CD14-positive monocyte (primary cell): ENCODE measurements around the gene TBX15. TPM values are rescaled to one million over a fixed set of nuclear protein-coding genes. Genes with fewer than 3 reads are reported as not detected.
A peak's percentile ranks its signal among the peaks of the same experiment; 100 is the strongest.

Experiments
- DNase-seq, 3 donors: peaks; one replicate each; pipeline ENCODE4 v3.0.0-alpha.2; 2011 to 2022
- H2AFZ ChIP-seq: 2 replicates; pipeline ENCODE4 v1.6.0; 2012; ENCODE audit warnings: mild to moderate bottlenecking, low read depth, low read length, inconsistent platforms; ENCODE audit not compliant: insufficient read depth, poor library complexity, severe bottlenecking
- H3K27ac ChIP-seq, 2 donors: 1 replicate in 1 of 2; 2 replicates in 1 of 2; pipeline ENCODE4 v1.5.1; 2012 to 2013; ENCODE audit warnings: low read length in 2 of 2, control low read depth in 1 of 2, inconsistent platforms in 1 of 2, low read depth in 1 of 2, mild to moderate bottlenecking in 1 of 2
- H3K27me3 ChIP-seq, 2 donors: one replicate each; pipeline versions ENCODE4 v1.6.0 to v1.6.1; 2011 to 2013; ENCODE audit warnings: low read length in 2 of 2; ENCODE audit not compliant: control insufficient read depth in 2 of 2, insufficient read depth in 2 of 2
- H3K36me3 ChIP-seq, 2 donors: replicated peaks in 1 of 2; 1 replicate in 1 of 2; 2 replicates in 1 of 2; pipeline versions ENCODE4 v1.5.1 to v1.6.1; 2012 to 2013; ENCODE audit warnings: low read length in 2 of 2, control low read depth in 1 of 2, inconsistent platforms in 1 of 2, mild to moderate bottlenecking in 1 of 2; ENCODE audit not compliant: insufficient read depth in 2 of 2, control insufficient read depth in 1 of 2
- H3K4me1 ChIP-seq, 2 donors: 1 replicate in 1 of 2; 2 replicates in 1 of 2; pipeline versions ENCODE4 v1.5.1 to v1.6.1; 2012 to 2013; ENCODE audit warnings: low read length in 2 of 2, control low read depth in 1 of 2, inconsistent platforms in 1 of 2, mild to moderate bottlenecking in 1 of 2, moderate library complexity in 1 of 2; ENCODE audit not compliant: insufficient read depth in 2 of 2, control insufficient read depth in 1 of 2
- H3K4me2 ChIP-seq: replicated peaks from 2 replicates; pipeline ENCODE3; 2012; ENCODE audit warnings: low read length, moderate library complexity, mild to moderate bottlenecking; ENCODE audit not compliant: poor library complexity, severe bottlenecking; ENCODE audit errors: extremely low read depth
- H3K4me3 ChIP-seq, 3 experiments: fragments of 200-600 bp in 1 of 3; sonication (generic) in 1 of 3; replicated peaks in 1 of 3; 1 replicate in 2 of 3; 2 replicates in 1 of 3; pipeline ENCODE4 v1.5.1; 2011 to 2013; ENCODE audit warnings: low read length in 3 of 3, mild to moderate bottlenecking in 3 of 3, control low read depth in 2 of 3, low read depth in 2 of 3, inconsistent platforms in 1 of 3, moderate library complexity in 1 of 3
- H3K79me2 ChIP-seq: 2 replicates; pipeline ENCODE4 v1.6.0; 2012; ENCODE audit warnings: mild to moderate bottlenecking, control low read depth, inconsistent platforms, low read length, moderate library complexity; ENCODE audit not compliant: insufficient read depth
- H3K9ac ChIP-seq: 2 replicates; pipeline ENCODE4 v1.6.0; 2017; ENCODE audit warnings: low read length, mild to moderate bottlenecking; ENCODE audit not compliant: insufficient read depth, poor library complexity, severe bottlenecking
- H3K9me3 ChIP-seq, 2 donors: replicated peaks in 1 of 2; 1 replicate in 1 of 2; 2 replicates in 1 of 2; pipeline versions ENCODE4 v1.5.1 to v1.6.1; 2012 to 2013; ENCODE audit warnings: low read length in 2 of 2, control low read depth in 1 of 2; ENCODE audit not compliant: control insufficient read depth in 1 of 2, insufficient read depth in 1 of 2
- H4K20me1 ChIP-seq: 2 replicates; pipeline ENCODE4 v1.6.0; 2012; ENCODE audit warnings: mild to moderate bottlenecking, low read length, control low read depth, moderate library complexity; ENCODE audit not compliant: insufficient read depth
- H3K27ac Mint-ChIP-seq, 7 donors: one replicate each; pipeline ENCODE4 v1.8.0; 2020; ENCODE audit warnings: mild to moderate bottlenecking in 7 of 7, mixed read lengths in 7 of 7, moderate library complexity in 6 of 7, inconsistent platforms in 2 of 7
- H3K27me3 Mint-ChIP-seq, 3 donors: one replicate each; pipeline ENCODE4 v1.8.0; 2021 to 2022; ENCODE audit warnings: low read depth in 3 of 3, mild to moderate bottlenecking in 3 of 3, mixed read lengths in 3 of 3, moderate library complexity in 3 of 3, inconsistent platforms in 1 of 3
- H3K36me3 Mint-ChIP-seq, 2 donors: one replicate each; pipeline ENCODE4 v1.8.0; 2020; ENCODE audit warnings: mixed read lengths in 2 of 2, inconsistent platforms in 1 of 2, mild to moderate bottlenecking in 1 of 2
- H3K4me1 Mint-ChIP-seq: one replicate; pipeline ENCODE4 v1.8.0; 2020; ENCODE audit warnings: mild to moderate bottlenecking, mixed read lengths
- H3K4me3 Mint-ChIP-seq, 2 donors: one replicate each; pipeline ENCODE4 v1.8.0; 2020; ENCODE audit warnings: mild to moderate bottlenecking in 2 of 2, mixed read lengths in 2 of 2, moderate library complexity in 1 of 2
- H3K9me3 Mint-ChIP-seq, 7 donors: one replicate each; pipeline ENCODE4 v1.8.0; 2020 to 2022; ENCODE audit warnings: mixed read lengths in 7 of 7, mild to moderate bottlenecking in 6 of 7, moderate library complexity in 6 of 7, inconsistent platforms in 2 of 7
- WGBS: methylation state at CpG from one replicate; pipeline ENCODE4 v1.1.5; 2013; ENCODE audit warnings: missing lambda C conversion rate; ENCODE audit not compliant: insufficient coverage; 5-methylcytosine and 5-hydroxymethylcytosine counted together
- intact Hi-C, 2 donors: fragments of 100-400 bp; cut with micrococcal nuclease; formaldehyde crosslinking; loops; one replicate each; pipeline versions ENCODE4 v1.15.0 to v1.15.1; 2023
- polyA plus RNA-seq, 3 donors: library from polyadenylated mRNA; depleted of rRNA in 1 of 3; unstranded in 2 of 3; stranded (reverse) in 1 of 3; fragments of 300-500 nt in 2 of 3; fragments of >200 nt in 1 of 3; fragmentation: Illumina TruSeq in 2 of 3; gene quantifications; 1 replicate in 2 of 3; 2 replicates in 1 of 3; pipeline ENCODE4 v1.2.3, GENCODE V29; 2012 to 2021
- TF ChIP-seq, protein P1 (sequence below): fragments of 200-600 bp; IDR thresholded peaks from one replicate; pipeline ENCODE4 v1.8.0; 2022; ENCODE audit warnings: antibody characterized with exemption, mild to moderate bottlenecking

The TBX15 gene
- polyA plus RNA-seq, 3 donors, result not detected

DNA sequence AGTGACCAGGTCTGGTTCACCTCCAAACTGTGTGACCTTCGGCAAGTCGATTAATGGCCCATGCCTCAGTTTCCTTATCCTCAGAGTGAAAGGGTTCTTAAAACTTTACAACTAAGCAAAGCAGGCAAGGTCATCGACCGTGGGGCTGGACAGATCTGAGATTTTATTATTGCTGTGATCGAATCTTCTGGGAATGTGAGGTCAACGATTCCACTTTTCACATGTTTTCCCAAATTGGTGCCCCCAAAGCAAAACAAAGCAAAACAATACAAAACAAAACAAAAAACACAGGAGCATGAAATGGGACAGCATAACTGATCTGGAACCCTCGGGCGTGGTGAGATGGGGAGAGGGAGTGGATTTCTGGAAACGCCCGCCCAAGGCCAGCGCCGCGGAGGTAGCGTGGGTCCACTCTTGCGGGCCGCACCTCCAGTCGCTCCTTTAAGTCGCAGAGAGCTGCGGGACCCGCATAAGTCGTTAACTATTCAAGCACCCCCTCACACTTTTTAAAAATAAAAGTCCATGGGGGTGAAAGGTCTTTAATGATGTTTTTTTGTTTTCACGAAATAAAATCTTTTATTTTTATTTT lies 4.2 kb upstream of the TBX15 start:
- H3K4me1 Mint-ChIP-seq, result peaks cover 11% of the 10 kb centered on the region
- H3K27ac Mint-ChIP-seq, result no peak overlapping the region
- no peak overlapping the region for H3K9ac ChIP-seq
- H3K4me3 ChIP-seq, result no peak overlapping the region
- H3K36me3 Mint-ChIP-seq, result peaks cover 5 to 9% of the 10 kb centered on the region in 2 donors
- H4K20me1 ChIP-seq, result no peaks in the 10 kb centered on the region
- H2AFZ ChIP-seq, result no peak overlapping the region
- peaks cover 0 to 6% of the 10 kb centered on the region in 2 donors for H3K4me1 ChIP-seq
- peaks cover 97 to 100% (median 99%) of the 10 kb centered on the region in 3 donors for H3K27me3 Mint-ChIP-seq
- DNase-seq, result no peak
- no peak overlapping the region for H3K27ac ChIP-seq
- peaks cover 0 to 76% of the 10 kb centered on the region in 2 donors for H3K9me3 ChIP-seq
- H3K4me3 Mint-ChIP-seq, result peak overlapping the region in 1 of 2 donors; percentile 88
- intact Hi-C loops, result no loop called here
- WGBS, result 25% methylated on average over 6 of the region's 22 CpGs
- H3K9me3 Mint-ChIP-seq, result peaks cover 0 to 27% (median 14%) of the 10 kb centered on the region in 7 donors
- H3K36me3 ChIP-seq, result no peaks in the 10 kb centered on the region
- peaks cover 99 to 100% of the 10 kb centered on the region in 2 donors for H3K27me3 ChIP-seq
- no peaks in the 10 kb centered on the region for H3K79me2 ChIP-seq
- H3K4me2 ChIP-seq, result no peak overlapping the region
- TF ChIP-seq, protein P1, sequence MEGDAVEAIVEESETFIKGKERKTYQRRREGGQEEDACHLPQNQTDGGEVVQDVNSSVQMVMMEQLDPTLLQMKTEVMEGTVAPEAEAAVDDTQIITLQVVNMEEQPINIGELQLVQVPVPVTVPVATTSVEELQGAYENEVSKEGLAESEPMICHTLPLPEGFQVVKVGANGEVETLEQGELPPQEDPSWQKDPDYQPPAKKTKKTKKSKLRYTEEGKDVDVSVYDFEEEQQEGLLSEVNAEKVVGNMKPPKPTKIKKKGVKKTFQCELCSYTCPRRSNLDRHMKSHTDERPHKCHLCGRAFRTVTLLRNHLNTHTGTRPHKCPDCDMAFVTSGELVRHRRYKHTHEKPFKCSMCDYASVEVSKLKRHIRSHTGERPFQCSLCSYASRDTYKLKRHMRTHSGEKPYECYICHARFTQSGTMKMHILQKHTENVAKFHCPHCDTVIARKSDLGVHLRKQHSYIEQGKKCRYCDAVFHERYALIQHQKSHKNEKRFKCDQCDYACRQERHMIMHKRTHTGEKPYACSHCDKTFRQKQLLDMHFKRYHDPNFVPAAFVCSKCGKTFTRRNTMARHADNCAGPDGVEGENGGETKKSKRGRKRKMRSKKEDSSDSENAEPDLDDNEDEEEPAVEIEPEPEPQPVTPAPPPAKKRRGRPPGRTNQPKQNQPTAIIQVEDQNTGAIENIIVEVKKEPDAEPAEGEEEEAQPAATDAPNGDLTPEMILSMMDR, result no peak

DNA sequence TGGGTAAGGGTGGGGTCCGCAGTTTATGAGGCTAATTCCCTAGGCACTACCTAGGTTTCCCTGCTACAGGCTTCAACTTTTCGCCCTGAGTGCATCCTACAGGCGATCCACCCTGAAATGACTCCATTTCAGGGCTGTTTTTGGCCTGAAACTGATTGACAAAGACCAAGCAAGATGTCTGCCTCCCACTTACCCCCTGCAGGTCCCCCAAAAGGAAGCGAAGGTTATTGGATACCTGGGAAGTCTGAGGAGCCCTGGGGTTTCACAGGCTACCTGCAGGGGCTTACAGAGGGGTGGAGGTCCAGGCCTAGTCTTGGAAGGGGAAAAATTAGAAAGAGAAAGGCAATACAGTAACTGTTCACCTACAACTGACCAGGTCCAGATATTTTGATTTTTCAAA lies 3.3 kb upstream of the TBX15 start:
- Histone ChIP-seq H3K4me2 (no peak overlapping the region), H3K9ac (no peak overlapping the region), H3K9me3 (peaks cover 0 to 81% of the 10 kb centered on the region in 2 donors), H4K20me1 (no peaks in the 10 kb centered on the region), H3K36me3 (no peaks in the 10 kb centered on the region), H3K27me3 (peaks cover 98 to 100% of the 10 kb centered on the region in 2 donors), H3K79me2 (no peaks in the 10 kb centered on the region), H2AFZ (no peak overlapping the region), H3K27ac (no peak overlapping the region), H3K4me1 (peaks cover 0 to 9% of the 10 kb centered on the region in 2 donors), H3K4me3 (no peak overlapping the region)
- no CpG with 5 or more reads among the region's 4 CpGs for WGBS
- DNase-seq, result no peak
- TF ChIP-seq, protein P1, result no peak
- peak overlapping the region in 1 of 2 donors; percentile 88 for H3K4me3 Mint-ChIP-seq
- H3K9me3 Mint-ChIP-seq, result peaks cover 0 to 35% (median 18%) of the 10 kb centered on the region in 7 donors
- H3K27ac Mint-ChIP-seq, result no peak overlapping the region
- intact Hi-C loops, result no loop called here
- H3K27me3 Mint-ChIP-seq, result peaks cover 97 to 100% (median 99%) of the 10 kb centered on the region in 3 donors
- peaks cover 5 to 16% of the 10 kb centered on the region in 2 donors for H3K36me3 Mint-ChIP-seq
- H3K4me1 Mint-ChIP-seq, result peaks cover 18% of the 10 kb centered on the region
